ENCODE results near the gene OR2Z1. TPM values are rescaled to one million over a fixed set of nuclear protein-coding genes. Genes with fewer than 3 reads are reported as not detected.

Gene OR2Z1
- total and polyA plus RNA-seq, 12 donors: not detected

DNA sequence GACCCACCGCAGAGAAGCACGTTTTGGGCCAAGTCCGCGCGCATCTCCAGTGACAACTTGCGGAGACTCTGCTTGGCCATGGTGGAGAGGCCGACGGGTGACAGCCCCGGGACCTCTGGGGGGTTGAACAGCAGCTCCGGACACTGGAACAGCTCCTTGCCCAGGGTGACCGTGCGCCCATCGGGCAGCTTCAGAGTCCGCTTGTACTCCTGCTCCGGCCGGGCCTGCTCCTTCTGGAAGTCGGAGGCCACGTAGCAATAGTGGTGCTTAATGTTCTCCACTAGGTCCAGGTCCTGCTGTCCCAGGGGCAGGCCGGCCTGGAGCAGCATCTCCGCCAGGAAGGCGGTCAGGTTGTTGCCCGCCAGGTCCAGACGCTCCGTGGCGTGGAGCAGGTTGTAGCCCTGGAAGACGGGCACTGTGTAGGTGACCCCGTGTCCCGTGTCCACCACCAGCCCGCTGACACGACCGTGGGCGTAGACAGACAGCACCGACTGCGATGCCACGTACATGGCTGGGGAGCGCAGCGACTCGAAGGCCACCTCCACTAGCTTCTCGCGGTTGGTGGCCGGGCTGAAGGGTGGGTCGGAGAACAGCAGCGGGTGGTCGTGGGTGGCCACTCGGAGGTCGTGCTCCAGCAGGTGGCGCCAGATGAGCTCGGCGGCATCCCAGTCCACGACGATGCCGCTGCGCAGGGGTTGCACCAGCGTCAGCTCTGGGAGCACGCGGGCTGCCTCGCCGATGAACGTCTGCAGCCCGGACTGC, 23.6 kb upstream of the OR2Z1 start:
- 25 to 81% (median 60%) methylated on average over 4 to 60 of the region's 60 CpGs for WGBS, 4 donors
- peaks cover 3% of the 10 kb centered on the region for H3K27me3 ChIP-seq
- intact Hi-C loops (cut with DNase I): loop anchor here in 1 of 2 donors (5.0 kb wide), 1 partner anchor 41 kb away; no protein-coding TSS in a partner anchor

DNA sequence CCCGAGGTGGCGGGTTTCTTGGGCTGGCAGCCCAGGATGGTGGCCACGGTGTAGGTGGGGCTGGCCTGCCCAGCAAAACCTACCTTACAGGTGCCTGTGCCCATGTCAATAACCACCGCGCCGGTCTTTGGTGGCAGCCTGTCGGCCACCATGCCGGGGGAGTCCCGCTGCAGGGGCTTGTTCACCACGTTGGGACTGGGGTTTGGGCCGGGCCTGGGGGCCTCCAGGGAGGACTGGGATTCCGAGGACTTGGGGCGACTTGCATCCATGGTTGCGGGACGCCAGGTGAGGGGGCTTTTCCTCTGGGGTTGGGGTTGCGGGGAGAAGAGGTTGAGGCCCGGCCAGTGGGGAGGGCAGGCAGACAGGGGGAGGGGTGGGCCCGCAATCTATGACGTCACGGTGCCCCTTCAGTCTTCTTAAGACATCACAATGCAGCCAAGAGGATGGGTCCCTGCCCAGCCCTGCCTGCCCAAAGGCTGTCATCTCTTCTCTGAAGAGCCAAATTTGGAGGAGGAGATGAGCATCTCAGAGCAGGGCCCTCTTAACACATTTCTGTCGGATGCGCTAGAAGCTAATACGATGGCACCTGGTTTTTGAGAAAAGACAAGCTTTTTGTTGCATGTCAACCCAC, 22.9 kb upstream of the OR2Z1 start, which contains the start of gene ACTL9:
TSS of gene ACTL9 (minus strand) at position 363 of the 631 bp plus-strand sequence. CDS start at position 269, 94 bp downstream.
- intact Hi-C loops (cut with DNase I): loop anchor here in 1 of 2 donors (5.0 kb wide), 1 partner anchor 41 kb away; no protein-coding TSS in a partner anchor
- no peak within 1 kb of the TSS for H3K27ac ChIP-seq
- H3K4me1 ChIP-seq (replicated peaks in 1 of 2): no peaks in the 10 kb centered on the region
- H3K9me3 ChIP-seq (replicated peaks in 1 of 3): no peaks in the 10 kb centered on the region
- 51 to 75% (median 67%) methylated on average over 6 to 23 of the region's 23 CpGs for WGBS, 4 donors
- H3K36me3 ChIP-seq (replicated peaks in 1 of 2): no peaks in the 10 kb centered on the region
- TF ChIP-seq, protein P1, sequence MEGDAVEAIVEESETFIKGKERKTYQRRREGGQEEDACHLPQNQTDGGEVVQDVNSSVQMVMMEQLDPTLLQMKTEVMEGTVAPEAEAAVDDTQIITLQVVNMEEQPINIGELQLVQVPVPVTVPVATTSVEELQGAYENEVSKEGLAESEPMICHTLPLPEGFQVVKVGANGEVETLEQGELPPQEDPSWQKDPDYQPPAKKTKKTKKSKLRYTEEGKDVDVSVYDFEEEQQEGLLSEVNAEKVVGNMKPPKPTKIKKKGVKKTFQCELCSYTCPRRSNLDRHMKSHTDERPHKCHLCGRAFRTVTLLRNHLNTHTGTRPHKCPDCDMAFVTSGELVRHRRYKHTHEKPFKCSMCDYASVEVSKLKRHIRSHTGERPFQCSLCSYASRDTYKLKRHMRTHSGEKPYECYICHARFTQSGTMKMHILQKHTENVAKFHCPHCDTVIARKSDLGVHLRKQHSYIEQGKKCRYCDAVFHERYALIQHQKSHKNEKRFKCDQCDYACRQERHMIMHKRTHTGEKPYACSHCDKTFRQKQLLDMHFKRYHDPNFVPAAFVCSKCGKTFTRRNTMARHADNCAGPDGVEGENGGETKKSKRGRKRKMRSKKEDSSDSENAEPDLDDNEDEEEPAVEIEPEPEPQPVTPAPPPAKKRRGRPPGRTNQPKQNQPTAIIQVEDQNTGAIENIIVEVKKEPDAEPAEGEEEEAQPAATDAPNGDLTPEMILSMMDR (IDR thresholded peaks at IDR 0.05): no peak
- TF ChIP-seq POLR2A (IDR thresholded peaks at IDR 0.05): no peak
- H3K27me3 ChIP-seq: peaks cover 3% of the 10 kb centered on the region
- H3K4me3 ChIP-seq: no peak within 1 kb of the TSS
- DNase-seq: no peak

More for the DNA sequence above, 23.6 kb upstream of the OR2Z1 start:
- no peaks in the 10 kb centered on the region for H3K36me3 ChIP-seq (replicated peaks in 1 of 2)
- no peak overlapping the region for H3K4me3 ChIP-seq
- no peak overlapping the region for H3K27ac ChIP-seq
- TF ChIP-seq POLR2A (IDR thresholded peaks at IDR 0.05): no peak
- TF ChIP-seq, protein P1 (IDR thresholded peaks at IDR 0.05): no peak
- no peak for DNase-seq
- H3K9me3 ChIP-seq (replicated peaks in 1 of 3): no peaks in the 10 kb centered on the region
- H3K4me1 ChIP-seq (replicated peaks in 1 of 2): no peaks in the 10 kb centered on the region

DNA sequence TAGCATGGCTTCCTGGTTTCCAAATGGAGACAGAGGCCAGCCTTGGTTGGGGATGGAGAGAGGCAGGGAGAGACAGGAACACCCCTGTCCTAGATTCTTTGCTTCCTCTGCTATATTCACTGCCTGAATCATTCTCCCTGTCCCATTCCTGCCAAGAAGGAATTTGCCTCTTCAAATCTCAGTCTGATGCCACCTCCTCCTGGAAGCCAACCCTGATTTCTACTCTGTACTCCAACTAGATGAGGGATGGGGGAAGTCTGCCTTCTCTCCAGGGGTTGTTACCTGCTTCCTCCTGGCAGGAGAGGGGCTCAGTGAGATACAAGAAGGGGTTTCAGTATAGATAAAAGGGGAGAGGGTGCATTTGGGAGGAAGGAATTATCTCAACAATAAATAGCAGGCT, 21.5 kb upstream of the OR2Z1 start:
- no peak for DNase-seq
- Histone ChIP-seq H3K9me3 (replicated peaks in 1 of 3) (no peaks in the 10 kb centered on the region), H3K36me3 (replicated peaks in 1 of 2) (no peaks in the 10 kb centered on the region), H3K27ac (no peak overlapping the region), H3K4me1 (replicated peaks in 1 of 2) (no peaks in the 10 kb centered on the region), H3K4me3 (no peak overlapping the region), H3K27me3 (peaks cover 3% of the 10 kb centered on the region)
- TF ChIP-seq, protein P1 (IDR thresholded peaks at IDR 0.05): no peak
- no peak for TF ChIP-seq POLR2A (IDR thresholded peaks at IDR 0.05)
- intact Hi-C loops (cut with DNase I): loop anchor here in 1 of 2 donors (5.0 kb wide), 1 partner anchor 43 kb away; no protein-coding TSS in a partner anchor

DNA sequence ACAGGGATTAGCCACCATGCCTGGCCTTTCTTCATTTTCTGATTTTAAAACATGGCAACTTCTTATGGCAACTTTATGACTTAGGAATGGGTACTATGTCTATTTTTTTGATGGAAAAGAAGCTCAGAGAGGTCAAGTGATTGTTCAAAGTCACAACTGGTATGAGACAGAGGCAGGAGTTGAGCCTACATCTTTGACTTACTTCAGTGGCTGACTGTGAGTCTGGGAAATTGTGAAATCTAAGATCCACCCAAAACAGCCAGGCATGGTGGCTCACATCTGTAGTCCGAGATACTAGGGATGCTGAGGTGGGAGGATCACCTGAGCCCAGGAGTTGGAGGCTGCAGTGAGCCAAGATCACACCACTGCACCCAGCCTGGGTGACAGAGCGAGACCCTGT, 20.5 kb upstream of the OR2Z1 start:
- Histone ChIP-seq H3K27ac (no peak overlapping the region), H3K27me3 (no peaks in the 10 kb centered on the region), H3K4me1 (replicated peaks in 1 of 2) (no peaks in the 10 kb centered on the region), H3K4me3 (no peak overlapping the region), H3K9me3 (replicated peaks in 1 of 3) (no peaks in the 10 kb centered on the region), H3K36me3 (replicated peaks in 1 of 2) (no peaks in the 10 kb centered on the region)
- 51 to 79% (median 68%) methylated on average over 2 of the region's 2 CpGs for WGBS, 4 donors
- no peak for TF ChIP-seq POLR2A (IDR thresholded peaks at IDR 0.05)
- TF ChIP-seq, protein P1 (IDR thresholded peaks at IDR 0.05): no peak
- intact Hi-C loops (cut with DNase I): no loop called here
- no peak for DNase-seq
